GM18499 (cell line): ENCODE data around the gene DSCAM.

Experiments used
- ATAC-seq: cut with Tn5 transposase; IDR thresholded peaks from one replicate; pipeline ENCODE4 v1.9.1; 2021; ENCODE audit warnings: moderate number of reproducible peaks; ENCODE audit not compliant: insufficient read depth, unreplicated experiment

Gene DSCAM

GRCh38 chr21:40422896-40423635 lies 423.9 kb downstream of the DSCAM start:
- ATAC-seq: no peak

- ATAC-seq: no peak
Observed at GRCh38 chr21:40421121-40421520, 425.8 kb downstream of the DSCAM start.

GRCh38 chr21:40416572-40416971 lies 430.4 kb downstream of the DSCAM start:
- no peak for ATAC-seq

- ATAC-seq: no peak
Observed at GRCh38 chr21:40408561-40408960, 438.4 kb downstream of the DSCAM start.

GRCh38 chr21:40404396-40404800 lies 442.6 kb downstream of the DSCAM start:
- ATAC-seq: no peak

- ATAC-seq: no peak
Observed at GRCh38 chr21:40402884-40403582, 443.9 kb downstream of the DSCAM start.

- ATAC-seq: no peak
Observed at GRCh38 chr21:40395732-40396131, 451.2 kb downstream of the DSCAM start.

GRCh38 chr21:40393066-40393465 lies 453.9 kb downstream of the DSCAM start:
- no peak for ATAC-seq

GRCh38 chr21:40388046-40388445 lies 458.9 kb downstream of the DSCAM start:
- ATAC-seq: no peak

GRCh38 chr21:40386981-40387747 lies 459.8 kb downstream of the DSCAM start:
- no peak for ATAC-seq

GRCh38 chr21:40386294-40386911 lies 460.6 kb downstream of the DSCAM start:
- ATAC-seq: no peak

GRCh38 chr21:40385883-40386282 lies 461.1 kb downstream of the DSCAM start:
- ATAC-seq: no peak

GRCh38 chr21:40383951-40384350 lies 463.0 kb downstream of the DSCAM start:
- no peak for ATAC-seq

- ATAC-seq: no peak
Observed at GRCh38 chr21:40381111-40381510, 465.8 kb downstream of the DSCAM start.

GRCh38 chr21:40379881-40380810 lies 466.8 kb downstream of the DSCAM start:
- ATAC-seq: no peak

GRCh38 chr21:40377135-40377534 lies 469.8 kb downstream of the DSCAM start:
- ATAC-seq: no peak

GRCh38 chr21:40373761-40374160 lies 473.2 kb downstream of the DSCAM start:
- no peak for ATAC-seq

- ATAC-seq: no peak
Observed at GRCh38 chr21:40372506-40372905, 474.5 kb downstream of the DSCAM start.

GRCh38 chr21:40371329-40371728 lies 475.6 kb downstream of the DSCAM start:
- ATAC-seq: no peak

GRCh38 chr21:40356644-40357043 lies 490.3 kb downstream of the DSCAM start:
- ATAC-seq: no peak
